Tibial nerve (tissue), 3 donors: ENCODE measurements around the gene IPO5.

Source experiments
- CTCF ChIP-seq, 5 experiments: fragments of 200-600 bp in 3 of 5; fragments of 450-650 bp in 2 of 5; sonication (generic) in 3 of 5; IDR thresholded peaks; one replicate each; pipeline ENCODE4 v1.5.1; 2016 to 2019; ENCODE audit warnings: antibody characterized with exemption in 5 of 5, mild to moderate bottlenecking in 3 of 5, moderate library complexity in 2 of 5
- POLR2A ChIP-seq, 2 donors: fragments of 450-650 bp; IDR thresholded peaks; one replicate each; pipeline ENCODE4 v1.6.1; 2017; ENCODE audit warnings: antibody characterized with exemption in 2 of 2, mild to moderate bottlenecking in 2 of 2, moderate library complexity in 2 of 2

- TF ChIP-seq POLR2A (IDR thresholded peaks at IDR 0.05) (no peak), CTCF (IDR thresholded peaks at IDR 0.05) (no peak)
Observed at GRCh38 chr13:97911311-97912138, 42.0 kb upstream of the IPO5 start.
